VCaP (cell line): Measurements from ENCODE around the gene MTCL1.

Source experiments
- H3K27ac ChIP-seq: fragments of 450-650 bp; 2 replicates; pipeline ENCODE4 v1.5.1; 2017
- CTCF ChIP-seq: fragments of 450-650 bp; conservative IDR thresholded peaks from 2 replicates; pipeline ENCODE4 v1.5.1; 2017; ENCODE audit warnings: mild to moderate bottlenecking, moderate library complexity

Gene MTCL1

GRCh38 chr18:8675057-8675456, 30.3 kb upstream of the MTCL1 start:
- TF ChIP-seq CTCF = no peak
- H3K27ac ChIP-seq = no peak overlapping the region

GRCh38 chr18:8681196-8681595, 24.2 kb upstream of the MTCL1 start:
- no peak overlapping the region for H3K27ac ChIP-seq
- TF ChIP-seq CTCF = no peak

- H3K27ac ChIP-seq = no peak overlapping the region
- no peak for TF ChIP-seq CTCF
Observed at GRCh38 chr18:8684577-8684976, 20.8 kb upstream of the MTCL1 start.

GRCh38 chr18:8685141-8685913, 20.0 kb upstream of the MTCL1 start:
- no peak overlapping the region for H3K27ac ChIP-seq
- TF ChIP-seq CTCF = no peak

GRCh38 chr18:8685914-8686216, 19.5 kb upstream of the MTCL1 start:
- TF ChIP-seq CTCF = no peak
- H3K27ac ChIP-seq = no peak overlapping the region

GRCh38 chr18:8686611-8687010, 18.7 kb upstream of the MTCL1 start:
- no peak overlapping the region for H3K27ac ChIP-seq
- no peak for TF ChIP-seq CTCF

- TF ChIP-seq CTCF = no peak
- H3K27ac ChIP-seq = peak overlapping the region; percentile 18; the same call in 1 of the 2 replicates
Observed at GRCh38 chr18:8688216-8688800, 17.0 kb upstream of the MTCL1 start.
